ENCODE results near the gene DEAF1.

The DEAF1 gene

GRCh38 chr11:721247-721740, 26.3 kb upstream of the DEAF1 start:
- no peak for ATAC-seq

- ATAC-seq: peak; percentile 15 to 63
Observed at GRCh38 chr11:720642-721246, 25.7 kb upstream of the DEAF1 start.

- no peak for ATAC-seq
Observed at GRCh38 chr11:720017-720641, 25.1 kb upstream of the DEAF1 start.

- ATAC-seq: no peak
Observed at GRCh38 chr11:719214-720016, 24.4 kb upstream of the DEAF1 start.

GRCh38 chr11:714436-714835, 19.4 kb upstream of the DEAF1 start:
- ATAC-seq: no peak

- no peak for ATAC-seq
Observed at GRCh38 chr11:709109-709997, 14.3 kb upstream of the DEAF1 start.

GRCh38 chr11:708511-708910, 13.5 kb upstream of the DEAF1 start:
- no peak for ATAC-seq

- no peak for ATAC-seq
Observed at GRCh38 chr11:707817-708420, 12.9 kb upstream of the DEAF1 start.

GRCh38 chr11:706957-707816, 12.2 kb upstream of the DEAF1 start:
- ATAC-seq: no peak

- peak in 1 of 2 donors; percentile 15 for ATAC-seq
Observed at GRCh38 chr11:706439-706956, 11.5 kb upstream of the DEAF1 start.

- peak; percentile 28 to 32 for ATAC-seq
Observed at GRCh38 chr11:705646-706438, 10.8 kb upstream of the DEAF1 start, which contains the start of gene EPS8L2. Gene EPS8L2, plus strand, starts transcription at chr11:706231. Its CDS starts 3,177 bp downstream, at chr11:709408.

GRCh38 chr11:704781-705645, 10.0 kb upstream of the DEAF1 start:
- ATAC-seq: no peak

GRCh38 chr11:704228-704674, 9.2 kb upstream of the DEAF1 start:
- ATAC-seq: no peak

- no peak for ATAC-seq
Observed at GRCh38 chr11:703506-703905, 8.5 kb upstream of the DEAF1 start.

GRCh38 chr11:702462-703461, 7.7 kb upstream of the DEAF1 start:
- ATAC-seq: peak; percentile 25 to 38

- ATAC-seq: no peak
Observed at GRCh38 chr11:701741-702461, 6.9 kb upstream of the DEAF1 start.

GRCh38 chr11:699753-700152, 4.7 kb upstream of the DEAF1 start:
- ATAC-seq: no peak

Measured in activated CD4-positive, CD25-positive, alpha-beta regulatory T cell treated with anti-CD3 and anti-CD28 coated beads, Interleukin-2, amount 50 U/mL, for 24 hours (primary cell).